ENCODE results near the gene SH2B3.

The SH2B3 gene

GRCh38 chr12:111429828-111430432, 24.2 kb downstream of the SH2B3 start:
- peak; percentile 82 for DNase-seq

GRCh38 chr12:111430433-111431353, 25.0 kb downstream of the SH2B3 start:
- peak; percentile 79 for DNase-seq

DNA sequence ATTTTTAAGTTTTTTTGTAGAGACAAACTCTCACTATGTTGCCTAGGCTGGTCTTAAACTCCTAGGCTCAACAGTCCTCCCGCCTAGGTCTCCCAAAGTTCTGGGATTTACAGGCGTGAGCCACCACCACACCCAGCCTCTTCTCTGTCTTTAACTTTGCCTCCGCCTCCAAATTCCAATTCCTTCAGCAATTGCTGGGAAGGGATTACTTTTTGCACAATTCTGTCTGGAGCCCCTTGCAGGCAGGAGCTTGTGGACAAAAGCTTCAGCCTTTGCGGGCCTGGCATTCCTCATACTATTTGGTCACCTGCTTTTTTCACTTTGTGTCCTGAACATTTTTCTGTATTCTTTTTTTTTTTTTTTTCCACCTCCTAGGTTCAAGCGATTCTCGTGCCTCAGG, 26.0 kb downstream of the SH2B3 start:
- DNase-seq: no peak

DNA sequence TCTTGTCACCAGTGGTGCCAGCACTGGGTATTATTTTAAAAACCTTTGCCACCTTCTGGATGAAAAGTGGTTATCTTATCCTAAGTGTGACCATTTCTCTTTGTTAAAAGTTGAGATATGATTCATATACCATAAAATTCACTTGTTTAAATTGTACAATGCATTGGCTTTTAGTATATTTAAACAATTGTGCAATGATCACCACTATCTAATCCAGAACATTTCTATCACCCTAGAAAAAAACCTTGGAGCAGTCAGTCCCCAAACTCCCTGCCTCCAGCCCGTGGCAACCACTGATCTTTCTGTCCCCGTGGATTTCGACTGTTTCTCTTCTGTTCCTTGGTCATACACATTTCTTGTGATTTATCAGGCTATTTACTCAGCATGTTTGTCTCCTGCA, 28.3 kb downstream of the SH2B3 start:
- no peak for DNase-seq

- DNase-seq: peak; percentile 93
These were observed 29.1 kb downstream of the SH2B3 start for GRCh38 chr12:111434680-111435338.

- peak; percentile 39 for DNase-seq
These were observed 30.0 kb downstream of the SH2B3 start for GRCh38 chr12:111435661-111436201.

GRCh38 chr12:111436266-111436665, 30.5 kb downstream of the SH2B3 start:
- no peak for DNase-seq

GRCh38 chr12:111436811-111437210, 31.1 kb downstream of the SH2B3 start:
- no peak for DNase-seq

DNA sequence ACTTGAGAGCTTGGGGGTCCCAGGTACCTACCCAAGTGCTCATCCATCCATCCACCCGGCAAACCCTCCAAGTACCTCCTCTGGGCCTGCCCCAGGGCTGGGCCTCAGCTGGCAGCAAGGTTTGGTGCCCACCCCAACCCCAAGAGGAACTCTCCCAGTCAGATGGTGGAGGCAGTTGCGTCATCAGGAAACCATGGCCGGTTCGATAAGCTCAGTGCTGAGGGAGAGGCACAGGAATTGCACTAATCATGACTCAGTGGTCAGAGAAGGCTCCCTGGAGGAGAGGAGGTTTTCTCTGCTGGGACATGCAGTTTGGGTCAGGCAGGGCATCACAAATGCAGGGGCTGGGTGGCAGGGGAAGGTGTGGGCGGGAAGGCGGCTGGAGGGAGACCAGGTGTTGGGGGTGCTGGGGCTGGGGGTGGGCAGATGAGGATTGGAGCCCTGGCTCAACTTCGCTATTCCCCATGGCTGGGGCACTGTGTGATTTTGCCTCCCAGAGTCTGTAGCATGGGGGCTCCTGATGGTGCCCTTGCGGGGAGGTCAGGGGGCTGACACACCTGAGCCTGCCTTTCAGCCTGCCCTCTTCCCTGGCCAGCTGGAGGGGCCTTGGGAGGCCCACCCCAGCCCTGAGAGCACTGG, 32.2 kb downstream of the SH2B3 start:
- no peak for DNase-seq

GRCh38 chr12:111438481-111438880, 32.8 kb downstream of the SH2B3 start:
- DNase-seq: peak; percentile 51

DNA sequence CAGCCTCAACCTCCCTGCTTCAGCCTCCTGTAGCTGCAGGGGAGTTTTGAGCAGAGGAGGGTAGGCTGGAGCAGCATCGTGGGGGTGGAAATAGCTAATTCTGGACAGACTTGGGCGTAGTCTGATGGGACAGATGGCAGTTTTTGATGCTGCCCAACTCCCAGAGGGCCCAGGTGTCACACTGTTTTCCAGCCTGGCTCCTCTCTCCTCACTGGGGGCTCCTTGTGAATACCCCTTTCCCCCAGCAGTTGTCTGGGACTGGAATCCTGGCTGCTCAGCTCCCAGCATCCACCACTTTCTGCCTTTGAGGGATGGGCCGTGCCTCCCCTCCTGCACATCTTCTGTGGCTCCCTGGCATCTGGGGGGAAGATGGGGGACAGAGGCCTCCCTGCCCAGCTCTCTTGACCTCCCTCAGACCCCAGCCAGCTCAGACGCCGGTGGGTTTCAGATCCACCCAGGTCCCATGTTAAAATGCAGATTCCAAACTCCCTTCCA, 34.0 kb downstream of the SH2B3 start:
- DNase-seq: no peak

DNA sequence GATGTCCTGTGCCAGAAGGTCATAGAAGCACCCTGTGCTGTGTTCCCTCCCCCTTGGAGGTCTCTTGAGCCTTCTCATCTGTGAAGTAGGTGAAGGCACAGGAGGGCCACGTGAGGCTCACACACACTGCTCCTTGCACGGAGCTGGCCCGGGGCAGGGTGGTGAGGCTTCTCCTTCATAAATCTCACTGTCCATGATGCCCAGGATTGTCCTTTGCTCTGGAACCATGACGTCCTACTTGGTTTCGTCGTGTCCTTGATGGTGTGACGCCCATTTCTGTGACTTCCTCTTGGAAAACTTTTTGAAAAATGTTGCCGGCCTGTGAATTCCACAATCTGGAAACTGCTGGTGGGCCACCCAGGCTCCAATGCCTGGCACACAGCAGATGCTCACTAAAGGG, 34.4 kb downstream of the SH2B3 start:
- no peak for DNase-seq

GRCh38 chr12:111440631-111441030, 34.9 kb downstream of the SH2B3 start:
- DNase-seq: no peak

GRCh38 chr12:111441107-111441928, 35.6 kb downstream of the SH2B3 start:
- DNase-seq: no peak

DNA sequence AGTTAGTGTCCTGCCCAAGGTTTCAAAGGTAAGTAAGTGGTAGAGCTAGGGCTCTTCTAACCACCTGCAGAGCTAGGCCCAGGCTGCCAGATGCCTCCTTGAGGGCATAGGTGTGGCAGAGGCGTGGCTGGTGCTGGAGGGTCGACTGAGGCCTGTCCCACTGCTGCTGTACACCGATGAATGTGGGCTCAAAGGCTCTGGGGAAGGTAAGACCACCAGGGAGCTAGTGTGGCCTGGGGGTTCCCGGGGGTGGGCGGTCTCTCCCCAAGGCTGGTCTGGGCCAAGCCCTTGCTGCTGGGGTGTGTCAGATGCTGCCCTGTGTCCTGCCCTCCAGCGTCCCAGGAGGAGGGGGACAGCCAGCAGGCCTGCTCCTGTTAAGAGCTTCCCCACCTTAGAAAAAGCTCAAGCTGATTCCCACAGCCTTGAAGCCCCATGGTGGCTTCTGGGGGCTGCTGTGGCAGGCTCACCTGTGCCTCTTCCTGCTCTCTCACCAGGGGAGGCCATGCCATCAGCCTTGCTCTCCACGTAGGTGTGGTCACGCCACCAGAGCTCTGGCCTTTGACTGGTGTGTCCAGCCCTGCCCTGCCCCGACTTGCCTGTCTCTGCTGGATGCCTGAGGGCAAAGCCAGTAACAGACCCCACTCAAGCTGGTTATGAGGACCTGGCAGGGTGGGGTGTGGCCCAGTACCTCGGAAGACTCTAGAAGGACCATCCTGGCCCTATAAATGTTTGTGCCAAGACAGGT, 36.8 kb downstream of the SH2B3 start:
- DNase-seq: no peak

- DNase-seq: no peak
These were observed 37.4 kb downstream of the SH2B3 start for GRCh38 chr12:111443086-111443485.

DNA sequence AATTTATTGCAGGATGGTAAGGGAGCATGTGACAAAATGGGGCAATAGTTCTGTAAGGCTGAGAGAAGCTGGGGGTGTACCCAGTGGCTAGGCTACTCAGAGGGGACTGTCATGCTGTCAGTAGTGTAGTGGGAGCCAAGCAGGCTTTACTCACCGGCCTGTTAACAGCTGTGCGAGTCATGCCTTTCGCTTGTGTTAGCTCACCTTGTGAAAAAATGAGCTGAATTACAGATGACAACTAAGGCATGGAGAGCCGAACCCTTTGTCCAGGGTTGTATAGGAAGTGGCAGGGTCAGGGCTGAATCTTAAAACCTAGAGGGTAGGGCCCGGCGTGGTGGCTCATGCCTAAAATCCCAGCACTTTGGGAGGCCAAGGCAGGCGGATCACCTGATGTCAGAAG, 37.9 kb downstream of the SH2B3 start:
- DNase-seq: no peak

- peak; percentile 26 for DNase-seq
These were observed 38.7 kb downstream of the SH2B3 start for GRCh38 chr12:111444314-111444924.

- peak; percentile 87 for DNase-seq
These were observed 39.4 kb downstream of the SH2B3 start for GRCh38 chr12:111444925-111445725.

Measured in central memory CD4-positive, alpha-beta T cell (primary cell).